ENCODE measurements around the gene RNF114.
"Not testable (repeated sequence)": the region's sequence is repeated elsewhere in the genome, so short reads cannot be mapped to it uniquely, and the experiment has no call there.

Gene RNF114

GRCh38 chr20:49966861-49967260 lies 30.7 kb downstream of the RNF114 start:
- no peak overlapping the region for H3K4me3 ChIP-seq (ENCODE audit: control insufficient read depth, low read depth, low read length)
- TF ChIP-seq CTCF (IDR thresholded peaks at IDR 0.05; ENCODE audit: control insufficient read depth, insufficient read depth, low read depth, low read length, missing control alignments): no peak
- DNase-seq (ENCODE audit: low read depth): no peak

- TF ChIP-seq CTCF (IDR thresholded peaks at IDR 0.05; ENCODE audit: control insufficient read depth, insufficient read depth, low read depth, low read length, missing control alignments): no peak
These were observed 33.0 kb downstream of the RNF114 start for GRCh38 chr20:49969234-49969633.

GRCh38 chr20:49969946-49970345 lies 33.7 kb downstream of the RNF114 start:
- no peak overlapping the region for H3K4me3 ChIP-seq (ENCODE audit: control insufficient read depth, low read depth, low read length)
- DNase-seq (ENCODE audit: low read depth): no peak
- no peak for TF ChIP-seq CTCF (IDR thresholded peaks at IDR 0.05; ENCODE audit: control insufficient read depth, insufficient read depth, low read depth, low read length, missing control alignments)

More at GRCh38 chr20:49969234-49969633, 33.0 kb downstream of the RNF114 start:
- H3K4me3 ChIP-seq (ENCODE audit: control insufficient read depth, low read depth, low read length): no peak overlapping the region
- no peak for DNase-seq (ENCODE audit: low read depth)

- no peak for TF ChIP-seq CTCF (IDR thresholded peaks at IDR 0.05; ENCODE audit: control insufficient read depth, insufficient read depth, low read depth, low read length, missing control alignments)
- no peak overlapping the region for H3K4me3 ChIP-seq (ENCODE audit: control insufficient read depth, low read depth, low read length)
- no peak for DNase-seq (ENCODE audit: low read depth)
These were observed 34.3 kb downstream of the RNF114 start for GRCh38 chr20:49970498-49970897.

GRCh38 chr20:49973981-49974380 lies 37.8 kb downstream of the RNF114 start:
- H3K4me3 ChIP-seq (ENCODE audit: control insufficient read depth, low read depth, low read length): no peak overlapping the region
- TF ChIP-seq CTCF (IDR thresholded peaks at IDR 0.05; ENCODE audit: control insufficient read depth, insufficient read depth, low read depth, low read length, missing control alignments): no peak
- no peak for DNase-seq (ENCODE audit: low read depth)

- H3K4me3 ChIP-seq (ENCODE audit: control insufficient read depth, low read depth, low read length): no peak overlapping the region
- no peak for DNase-seq (ENCODE audit: low read depth)
- TF ChIP-seq CTCF (IDR thresholded peaks at IDR 0.05; ENCODE audit: control insufficient read depth, insufficient read depth, low read depth, low read length, missing control alignments): no peak
These were observed 40.3 kb downstream of the RNF114 start for GRCh38 chr20:49976542-49976941.

GRCh38 chr20:49977740-49978139 lies 41.5 kb downstream of the RNF114 start:
- not testable (repeated sequence) for DNase-seq (ENCODE audit: low read depth); H3K4me3 ChIP-seq (ENCODE audit: control insufficient read depth, low read depth, low read length)

All from AG09309 (cell line).